H1 (cell line): ENCODE data around the gene IFNGR1. TPM values are rescaled to one million over a fixed set of nuclear protein-coding genes. Genes with fewer than 3 reads are reported as not detected.

Experiments used
- CTCF ChIA-PET: fragments of 300-600 bp; sonication (Branson Sonifier 250); formaldehyde crosslinking; loops from one replicate; lab custom pipeline; 2021; ENCODE audit not compliant: partially characterized antibody; lab: Charles Lee
- POLR2A ChIA-PET: fragments of 300-600 bp; sonication (Branson Sonifier 250); formaldehyde crosslinking; loops from one replicate; lab custom pipeline; 2021; ENCODE audit warnings: inconsistent platforms; ENCODE audit not compliant: partially characterized antibody; lab: Charles Lee
- DNase-seq, 2 experiments: peaks; one replicate each; pipeline versions ENCODE4 v3.0.0 to v3.0.0-alpha.2; 2010 to 2022; ENCODE audit warnings: low spot score in 2 of 2, low read depth in 1 of 2, mixed read lengths in 1 of 2
- FAIRE-seq: peaks from 2 replicates; lab custom pipeline; 2011; peaks lifted over from hg19 to GRCh38; lab: Jason Lieb, UNC
- H2AFZ ChIP-seq: 2 replicates; pipeline ENCODE4 v1.8.1; 2012; ENCODE audit warnings: low read length, inconsistent platforms
- H2AK5ac ChIP-seq: 2 replicates; pipeline ENCODE4 v1.6.1; 2013; ENCODE audit warnings: low read depth, low read length
- H2BK120ac ChIP-seq: replicated peaks from 2 replicates; pipeline ENCODE3; 2013; ENCODE audit warnings: low read depth, low read length, inconsistent platforms
- H2BK12ac ChIP-seq: 2 replicates; pipeline ENCODE4 v1.6.1; 2013; ENCODE audit warnings: low read depth, low read length
- H2BK15ac ChIP-seq: 2 replicates; pipeline ENCODE4 v1.6.1; 2013; ENCODE audit warnings: low read length
- H2BK20ac ChIP-seq: 2 replicates; pipeline ENCODE4 v1.6.1; 2013; ENCODE audit warnings: low read length
- H2BK5ac ChIP-seq: 2 replicates; pipeline ENCODE4 v1.6.1; 2013; ENCODE audit warnings: low read depth, low read length
- H3K14ac ChIP-seq: 2 replicates; pipeline ENCODE4 v1.6.1; 2013; ENCODE audit warnings: inconsistent platforms; ENCODE audit not compliant: insufficient read length
- H3K18ac ChIP-seq: 2 replicates; pipeline ENCODE4 v1.6.1; 2013; ENCODE audit warnings: low read length; ENCODE audit errors: extremely low read depth
- H3K23ac ChIP-seq: 2 replicates; pipeline ENCODE4 v1.6.1; 2013; ENCODE audit warnings: inconsistent platforms; ENCODE audit not compliant: insufficient read length
- H3K23me2 ChIP-seq: 2 replicates; pipeline ENCODE4 v1.6.1; 2013; ENCODE audit warnings: low read depth, low read length
- H3K27ac ChIP-seq: 2 replicates; pipeline ENCODE4 v1.6.1; 2011; ENCODE audit warnings: low read depth, low read length, inconsistent platforms
- H3K27me3 ChIP-seq, 4 experiments: replicated peaks in 1 of 4; 1 replicate in 1 of 4; 2 replicates in 3 of 4; pipeline versions ENCODE4 v1.6.1 to v1.8.1; 2011 to 2013; ENCODE audit warnings: low read length in 3 of 4, mild to moderate bottlenecking in 3 of 4, inconsistent platforms in 2 of 4, mixed read lengths in 2 of 4, moderate library complexity in 1 of 4; ENCODE audit not compliant: control insufficient read depth in 3 of 4, insufficient read depth in 3 of 4; ENCODE audit errors: extremely low read depth in 1 of 4
- H3K36me3 ChIP-seq, 4 experiments: 2 replicates each; pipeline versions ENCODE4 v1.6.1 to v1.8.1; 2011 to 2013; ENCODE audit warnings: mild to moderate bottlenecking in 4 of 4, low read length in 3 of 4, moderate library complexity in 2 of 4, control low read depth in 1 of 4, inconsistent platforms in 1 of 4; ENCODE audit not compliant: insufficient read depth in 4 of 4, control insufficient read depth in 2 of 4
- H3K4ac ChIP-seq: replicated peaks from 2 replicates; pipeline ENCODE3; 2013; ENCODE audit warnings: low read length, low read depth, mixed read lengths, inconsistent platforms; ENCODE audit not compliant: insufficient read length
- H3K4me1 ChIP-seq, 4 experiments: replicated peaks in 1 of 4; 1 replicate in 1 of 4; 2 replicates in 3 of 4; pipeline versions ENCODE4 v1.6.1 to v1.8.1; 2011 to 2013; ENCODE audit warnings: low read length in 3 of 4, inconsistent platforms in 2 of 4, mixed read lengths in 1 of 4; ENCODE audit not compliant: insufficient read depth in 4 of 4, control insufficient read depth in 3 of 4
- H3K4me2 ChIP-seq, 2 experiments: 2 replicates each; pipeline versions ENCODE4 v1.6.1 to v1.8.1; 2011 to 2013; ENCODE audit warnings: low read depth in 2 of 2, low read length in 2 of 2, control low read depth in 1 of 2, inconsistent platforms in 1 of 2, mild to moderate bottlenecking in 1 of 2; ENCODE audit not compliant: insufficient read depth in 1 of 2
- H3K4me3 ChIP-seq, 4 experiments: fragments of 200-600, 300-600 bp in 1 of 4; sonication (generic), shearing (Covaris generic), sonication (Bioruptor Twin) in 1 of 4; 2 replicates each; pipeline versions ENCODE4 v1.5.1 to v1.8.1; 2011 to 2016; ENCODE audit warnings: low read length in 4 of 4, low read depth in 3 of 4, control low read depth in 2 of 4, inconsistent platforms in 2 of 4, mild to moderate bottlenecking in 2 of 4, mixed read lengths in 1 of 4, moderate library complexity in 1 of 4; ENCODE audit not compliant: insufficient read depth in 2 of 4; ENCODE audit errors: extremely low read depth in 1 of 4
- H3K56ac ChIP-seq: replicated peaks from 2 replicates; pipeline ENCODE3; 2013; ENCODE audit warnings: low read depth, mild to moderate bottlenecking, mixed read lengths, low read length, inconsistent platforms; ENCODE audit not compliant: insufficient read length
- H3K79me1 ChIP-seq: 2 replicates; pipeline ENCODE4 v1.6.1; 2013; ENCODE audit warnings: low read depth, low read length, control low read depth
- H3K79me2 ChIP-seq, 2 experiments: 2 replicates each; pipeline versions ENCODE4 v1.6.1 to v1.8.1; 2012 to 2013; ENCODE audit warnings: low read length in 2 of 2, mild to moderate bottlenecking in 2 of 2, inconsistent platforms in 1 of 2; ENCODE audit not compliant: insufficient read depth in 2 of 2, control insufficient read depth in 1 of 2
- H3K9ac ChIP-seq, 4 experiments: replicated peaks in 1 of 4; 1 replicate in 1 of 4; 2 replicates in 3 of 4; pipeline versions ENCODE4 v1.6.1 to v1.8.1; 2011 to 2013; ENCODE audit warnings: low read depth in 3 of 4, low read length in 3 of 4, control low read depth in 2 of 4, mild to moderate bottlenecking in 2 of 4, moderate library complexity in 2 of 4, inconsistent platforms in 1 of 4; ENCODE audit errors: extremely low read depth in 1 of 4
- H3K9me3 ChIP-seq, 2 experiments: 2 replicates each; pipeline versions ENCODE4 v1.6.1 to v1.8.1; 2012 to 2013; ENCODE audit warnings: mild to moderate bottlenecking in 2 of 2, moderate library complexity in 2 of 2, control low read depth in 1 of 2, inconsistent platforms in 1 of 2, low read depth in 1 of 2, low read length in 1 of 2, mixed read lengths in 1 of 2; ENCODE audit not compliant: insufficient read depth in 2 of 2
- H4K20me1 ChIP-seq, 2 experiments: replicated peaks in 1 of 2; 2 replicates each; pipeline versions ENCODE3 to v1.8.1; 2011 to 2013; ENCODE audit warnings: inconsistent platforms in 2 of 2, low read length in 2 of 2, mild to moderate bottlenecking in 1 of 2; ENCODE audit not compliant: insufficient read depth in 2 of 2, control insufficient read depth in 1 of 2
- H4K5ac ChIP-seq: 2 replicates; pipeline ENCODE4 v1.6.1; 2013; ENCODE audit warnings: low read length, low read depth, mixed read lengths, inconsistent platforms; ENCODE audit not compliant: insufficient read length
- H4K8ac ChIP-seq: 2 replicates; pipeline ENCODE4 v1.8.0; 2013; ENCODE audit warnings: mild to moderate bottlenecking, moderate library complexity, low read length, inconsistent platforms; ENCODE audit not compliant: insufficient read depth; ENCODE audit errors: extremely low read depth
- H4K91ac ChIP-seq: replicated peaks from 2 replicates; pipeline ENCODE3; 2013; ENCODE audit warnings: low read length, mixed read lengths, inconsistent platforms; ENCODE audit not compliant: insufficient read length
- CHD1 ChIP-seq: IDR thresholded peaks from 2 replicates; pipeline ENCODE4 v1.6.1; 2012; ENCODE audit warnings: low read depth, low read length, improper control_type of control experiment
- CTBP2 ChIP-seq: IDR thresholded peaks from 2 replicates; pipeline ENCODE4 v1.7.0; 2011; ENCODE audit warnings: borderline replicate concordance, mild to moderate bottlenecking, moderate library complexity, mixed read lengths, low read length; ENCODE audit not compliant: insufficient read depth, insufficient read length
- KDM4A ChIP-seq: IDR thresholded peaks from one replicate; pipeline ENCODE4 v1.7.1; 2012; ENCODE audit warnings: low read depth, mild to moderate bottlenecking, moderate library complexity, low read length, inconsistent platforms; ENCODE audit not compliant: severe bottlenecking
- MAFK ChIP-seq: IDR thresholded peaks from 2 replicates; pipeline ENCODE4 v1.6.1; 2012; ENCODE audit warnings: low read depth, mild to moderate bottlenecking, improper control_type of control experiment, low read length
- RAD21 ChIP-seq, 2 experiments: IDR thresholded peaks in 1 of 2; conservative IDR thresholded peaks in 1 of 2; 2 replicates each; pipeline ENCODE4 v1.6.1; 2011; ENCODE audit warnings: low read depth in 2 of 2, low read length in 2 of 2, improper control_type of control experiment in 1 of 2, inconsistent platforms in 1 of 2, mild to moderate bottlenecking in 1 of 2, moderate library complexity in 1 of 2
- RNF2 ChIP-seq: fragments of 200-900, 300-1000 bp; sonication (generic); IDR thresholded peaks from 2 replicates; pipeline ENCODE4 v1.7.1; 2016; ENCODE audit warnings: borderline replicate concordance, low read depth, mild to moderate bottlenecking, antibody characterized with exemption, low read length; ENCODE audit not compliant: poor library complexity, severe bottlenecking; ENCODE audit errors: missing control alignments
- RXRA ChIP-seq: IDR thresholded peaks from 2 replicates; pipeline ENCODE4 v1.6.1; 2011; ENCODE audit warnings: low read depth, mild to moderate bottlenecking, low read length, moderate library complexity; ENCODE audit not compliant: insufficient read depth
- WGBS, 2 experiments: shearing (Covaris generic) in 1 of 2; methylation state at CpG; one replicate each; pipeline versions ENCODE4 v1.1.6 to v1.1.7; 2013 to 2015; ENCODE audit warnings: low lambda C conversion rate in 2 of 2, mixed read lengths in 2 of 2, inconsistent platforms in 1 of 2, low coverage in 1 of 2, missing lambda C conversion rate in 1 of 2; ENCODE audit not compliant: insufficient replicate concordance in 2 of 2, insufficient coverage in 1 of 2, insufficient read length in 1 of 2; ENCODE audit errors: extremely low coverage in 1 of 2, missing lambda C conversion rate in 1 of 2; 5-methylcytosine and 5-hydroxymethylcytosine counted together
- polyA plus RNA-seq, 7 experiments: library from polyadenylated mRNA; depleted of rRNA in 3 of 7; stranded (reverse) in 5 of 7; unstranded in 2 of 7; fragments of >200 nt in 5 of 7; fragments of 200-250 nt in 2 of 7; gene quantifications; 1 replicate in 5 of 7; 2 replicates in 1 of 7; 4 replicates in 1 of 7; pipeline versions ENCODE4 v1.2.1 to v1.2.3, GENCODE V29; 2011 to 2013; ENCODE audit warnings: missing spikeins in 2 of 7, mixed read lengths in 2 of 7
- total RNA-seq: library from RNA; stranded (reverse); fragmentation: NEBNext Ultra II Directional; extraction: Animal tissue kit (Norgen Biotek cat#: 25700); gene quantifications from 2 replicates; pipeline ENCODE4 v1.2.1, GENCODE V29; 2021

Gene IFNGR1
- total and polyA plus RNA-seq, 2 of the 8 experiments (the other 6 are each of a cell fraction or from before 2014, with no cell fraction given) = 9.7 to 20.9 TPM

- ChIA-PET POLR2A (no interaction called here), CTCF (interaction anchor here (0.5 to 1.1 kb wide), 5 partner anchors 9 to 142 kb away, joined by 3 read pairs; no protein-coding TSS in a partner anchor)
- no peaks in the 10 kb centered on the region for H3K9me3 ChIP-seq
- no peak overlapping the region for H2BK20ac ChIP-seq
- H3K14ac ChIP-seq = no peak overlapping the region
- no peak overlapping the region for H2BK120ac ChIP-seq
- no peak overlapping the region for H3K18ac ChIP-seq
- no peak overlapping the region for H2BK15ac ChIP-seq
- no peak overlapping the region for H4K91ac ChIP-seq
- H3K4me2 ChIP-seq = no peak overlapping the region
- no peaks in the 10 kb centered on the region for H4K20me1 ChIP-seq
- no peak for DNase-seq
- no peak overlapping the region for H3K4me3 ChIP-seq
- H3K27ac ChIP-seq = no peak overlapping the region
- no peaks in the 10 kb centered on the region for H3K36me3 ChIP-seq
- H4K8ac ChIP-seq = no peak overlapping the region
- H3K56ac ChIP-seq = no peak overlapping the region
- no peaks in the 10 kb centered on the region for H3K27me3 ChIP-seq
- no peak for FAIRE-seq
- no peak overlapping the region for H3K9ac ChIP-seq
- no peaks in the 10 kb centered on the region for H3K79me1 ChIP-seq
- H2AK5ac ChIP-seq = no peak overlapping the region
- no peak overlapping the region for H2AFZ ChIP-seq
- no peak overlapping the region for H2BK12ac ChIP-seq
- WGBS, 2 experiments = 91% methylated on average over 7 of the region's 7 CpGs; no CpG with 5 or more reads in 1 of the 2 experiments
- H4K5ac ChIP-seq = no peak overlapping the region
- no peak overlapping the region for H3K23ac ChIP-seq
- no peaks in the 10 kb centered on the region for H3K4me1 ChIP-seq
- H2BK5ac ChIP-seq = no peak overlapping the region
- H3K79me2 ChIP-seq = no peaks in the 10 kb centered on the region
- H3K4ac ChIP-seq = no peak overlapping the region
- no peaks in the 10 kb centered on the region for H3K23me2 ChIP-seq
- TF ChIP-seq MAFK (no peak), KDM4A (no peak), CTBP2 (no peak), RAD21 (IDR thresholded peaks at IDR 0.05 in 1 of 2, conservative IDR thresholded peaks at IDR 0.05 in 1 of 2; ENCODE audit: low read depth in 2 of 2, low read length in 2 of 2) (no peak), CHD1 (no peak), RXRA (no peak), RNF2 (no peak)
These were observed 11.9 kb upstream of the IFNGR1 start for GRCh38 chr6:137230956-137231555.
